ENCODE results near the gene KCNJ18. TPM values are rescaled to one million over a fixed set of nuclear protein-coding genes. Genes with fewer than 3 reads are reported as not detected.
"Not testable (repeated sequence)": the region's sequence is repeated elsewhere in the genome, so short reads cannot be mapped to it uniquely, and the experiment has no call there.

Gene KCNJ18
- polyA plus RNA-seq, 3 donors = not detected

DNA sequence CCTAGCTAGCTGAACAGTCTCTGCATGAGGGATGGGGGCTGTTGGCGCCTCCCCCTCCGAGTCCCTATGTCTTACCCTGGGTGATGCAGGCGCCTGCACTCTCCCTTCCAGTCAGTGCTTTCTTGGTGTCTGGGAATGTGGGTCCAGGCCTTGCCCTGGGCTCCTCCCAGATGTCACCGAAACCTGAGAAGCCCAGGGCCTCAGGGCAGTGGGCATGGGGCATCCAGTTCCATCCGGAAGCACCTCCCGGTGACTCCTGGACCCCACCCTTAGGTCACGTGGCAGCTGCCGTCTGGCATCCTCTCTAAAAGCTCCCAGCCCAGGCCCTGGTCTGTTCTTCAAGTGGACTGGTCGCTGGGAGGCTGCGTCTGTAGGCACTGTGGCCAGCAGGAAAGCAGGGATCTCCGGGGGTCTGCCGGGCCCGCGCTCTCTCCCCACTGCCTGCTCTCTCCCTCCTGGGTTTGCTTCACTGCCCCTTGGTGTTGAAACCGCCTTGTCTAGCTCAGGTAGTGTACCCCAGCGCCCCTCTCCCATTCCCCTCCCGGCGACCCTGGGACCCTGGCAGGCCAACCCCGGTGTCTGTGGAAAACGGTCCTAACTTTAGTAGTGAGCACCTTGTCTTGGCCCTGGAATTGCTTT, 6.2 kb downstream of the KCNJ18 start:
- not testable (repeated sequence) for H3K27ac ChIP-seq (ENCODE audit: low read depth, low read length)
- 84 to 90% (median 87%) methylated on average over 14 to 20 of the region's 20 CpGs for WGBS, 3 donors

DNA sequence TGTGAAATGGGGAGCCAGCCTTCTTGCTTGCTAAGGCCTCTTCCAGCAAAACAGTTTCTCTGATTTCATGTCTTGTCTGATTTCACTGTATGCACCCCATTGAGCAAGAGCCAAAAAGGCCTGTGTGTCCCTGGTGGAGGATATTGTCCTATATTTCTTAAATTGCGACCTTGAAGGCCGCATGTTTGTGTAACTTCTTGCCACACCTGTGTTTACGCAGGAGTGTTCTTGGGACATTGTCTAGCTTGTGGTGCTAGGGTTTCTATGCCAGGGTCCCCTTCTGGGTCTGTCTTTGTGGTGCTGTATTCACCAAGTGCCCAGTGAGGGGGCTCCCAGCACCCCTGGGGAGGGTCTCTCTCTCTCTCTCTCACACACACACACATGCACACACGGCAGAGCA, 6.8 kb downstream of the KCNJ18 start:
- H3K27ac ChIP-seq (ENCODE audit: low read depth, low read length) = not testable (repeated sequence)
- WGBS, 3 donors = 57 to 75% (median 68%) methylated on average over 4 of the region's 4 CpGs

GRCh38 chr17:21699573-21700236, 7.4 kb downstream of the KCNJ18 start:
- WGBS, 3 donors = 71 to 77% (median 72%) methylated on average over 14 to 16 of the region's 16 CpGs
- not testable (repeated sequence) for H3K27ac ChIP-seq (ENCODE audit: low read depth, low read length)

DNA sequence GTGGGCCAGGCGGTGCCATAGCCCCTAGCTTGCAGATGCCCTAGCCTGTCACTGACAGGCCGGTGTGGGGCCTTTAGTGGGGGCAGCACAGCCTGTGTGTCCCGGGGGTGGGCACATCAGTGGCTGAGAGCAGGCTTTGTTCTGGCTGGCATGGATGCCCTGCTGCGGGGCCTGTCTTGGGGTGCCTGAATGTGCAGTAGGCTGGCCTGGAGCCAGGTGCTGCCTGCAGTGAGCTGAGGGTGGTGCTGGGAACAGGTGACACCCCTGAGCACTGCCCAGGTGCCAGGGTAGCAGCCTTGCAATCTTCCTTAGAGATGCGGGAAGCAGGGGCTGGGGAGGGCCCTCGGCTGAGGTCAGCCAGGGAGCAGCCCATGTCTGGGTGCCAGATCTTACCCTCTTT, 8.8 kb downstream of the KCNJ18 start:
- 67 to 94% (median 90%) methylated on average over 4 to 5 of the region's 6 CpGs for WGBS, 3 donors
- H3K27ac ChIP-seq (ENCODE audit: low read depth, low read length) = not testable (repeated sequence)

DNA sequence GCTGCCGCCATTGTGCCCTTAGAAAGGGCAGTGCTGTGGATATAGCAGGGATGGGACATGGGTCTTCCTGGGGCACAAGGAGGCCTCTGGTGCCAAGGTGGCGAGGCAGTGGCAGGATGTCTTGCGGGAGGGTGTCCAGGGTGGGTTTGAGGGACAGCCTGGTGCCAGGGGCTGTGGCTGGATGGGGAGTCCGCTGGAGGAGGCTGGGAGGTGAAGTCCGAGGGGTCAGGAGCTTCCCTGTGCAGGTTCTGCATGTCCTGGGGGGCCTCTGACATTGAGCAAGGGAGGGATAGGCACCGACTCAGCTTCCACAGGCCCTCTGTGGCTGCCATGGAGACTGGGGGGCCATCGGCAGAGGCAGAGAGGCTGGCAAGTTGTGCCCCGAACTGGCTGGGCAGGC, 9.7 kb downstream of the KCNJ18 start:
- WGBS, 3 donors = 66 to 77% (median 77%) methylated on average over 8 of the region's 8 CpGs

DNA sequence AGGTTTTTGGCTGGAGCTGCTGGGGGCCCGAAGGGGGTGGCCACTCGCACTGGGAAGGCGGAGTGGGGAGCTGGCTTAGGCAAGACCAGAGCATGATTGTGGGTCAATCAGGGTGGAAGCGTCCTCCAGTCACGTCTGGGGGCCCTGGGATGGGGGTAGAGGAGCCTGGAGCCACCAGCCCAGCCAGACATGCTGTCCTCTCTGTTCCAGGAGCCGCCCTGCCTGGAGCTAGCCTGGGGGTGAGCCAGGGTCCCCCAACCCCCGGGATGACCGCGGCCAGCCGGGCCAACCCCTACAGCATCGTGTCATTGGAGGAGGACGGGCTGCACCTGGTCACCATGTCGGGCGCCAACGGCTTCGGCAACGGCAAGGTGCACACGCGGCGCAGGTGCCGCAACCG, 10.2 kb downstream of the KCNJ18 start:
- not testable (repeated sequence) for H3K27ac ChIP-seq (ENCODE audit: low read depth, low read length)
- WGBS, 3 donors = 86 to 89% (median 88%) methylated on average over 13 to 22 of the region's 22 CpGs

More for the DNA sequence above, 9.7 kb downstream of the KCNJ18 start:
- H3K27ac ChIP-seq (ENCODE audit: low read depth, low read length) = not testable (repeated sequence)

GRCh38 chr17:21702940-21703640, 10.8 kb downstream of the KCNJ18 start:
- not testable (repeated sequence) for H3K27ac ChIP-seq (ENCODE audit: low read depth, low read length)
- WGBS, 3 donors = 86 to 90% (median 89%) methylated on average over 34 to 50 of the region's 51 CpGs

DNA sequence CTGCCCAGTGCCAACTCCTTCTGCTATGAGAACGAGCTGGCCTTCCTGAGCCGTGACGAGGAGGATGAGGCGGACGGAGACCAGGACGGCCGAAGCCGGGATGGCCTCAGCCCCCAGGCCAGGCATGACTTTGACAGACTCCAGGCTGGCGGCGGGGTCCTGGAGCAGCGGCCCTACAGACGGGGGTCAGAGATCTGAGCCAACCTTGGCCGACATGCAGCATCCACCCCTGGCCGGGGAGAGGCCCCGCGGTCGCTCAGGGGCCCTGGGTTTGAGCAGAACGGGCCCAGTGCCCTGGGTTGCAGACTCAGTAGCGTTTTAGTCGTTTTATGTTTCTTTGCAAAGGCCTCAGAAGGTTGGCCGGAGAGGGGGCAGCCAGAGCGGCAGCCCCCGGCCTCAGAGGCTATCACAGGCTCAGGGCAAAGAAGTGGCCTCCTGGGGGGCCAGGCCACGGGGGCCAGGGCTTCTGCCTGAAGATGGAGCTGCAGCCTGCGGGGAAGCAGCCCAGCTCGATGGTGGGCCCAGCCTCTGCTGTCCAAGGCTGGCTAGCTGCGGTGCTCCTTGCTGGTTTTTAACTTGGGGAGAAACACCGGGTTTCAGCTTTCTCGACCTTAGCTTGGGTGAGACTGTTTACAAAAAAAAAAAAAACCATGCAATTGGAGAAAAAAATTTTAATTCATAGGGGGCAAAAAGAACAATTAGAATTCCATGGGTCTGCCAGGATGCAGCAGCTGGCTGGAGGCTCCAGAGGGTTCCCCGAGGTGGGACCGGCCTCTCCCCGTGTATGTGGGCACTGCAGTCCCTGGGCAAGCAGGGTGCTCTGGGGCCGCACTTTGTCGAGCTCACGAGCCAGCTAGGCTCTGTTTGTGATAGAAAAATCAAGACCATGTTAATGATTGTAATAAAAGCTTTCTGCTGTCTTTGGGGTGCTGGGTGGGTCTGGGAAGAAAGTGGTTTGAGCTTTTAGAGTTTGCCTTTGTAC, 11.9 kb downstream of the KCNJ18 start:
- not testable (repeated sequence) for H3K27ac ChIP-seq (ENCODE audit: low read depth, low read length)
- 77 to 86% (median 84%) methylated on average over 30 to 35 of the region's 35 CpGs for WGBS, 3 donors

GRCh38 chr17:21705021-21705601, 12.8 kb downstream of the KCNJ18 start:
- 69 to 76% (median 72%) methylated on average over 13 of the region's 13 CpGs for WGBS, 3 donors
- no peak overlapping the region for H3K27ac ChIP-seq (ENCODE audit: low read depth, low read length)

GRCh38 chr17:21705746-21706145, 13.4 kb downstream of the KCNJ18 start:
- WGBS, 3 donors = 58 to 79% (median 73%) methylated on average over 6 of the region's 6 CpGs
- H3K27ac ChIP-seq (ENCODE audit: low read depth, low read length) = not testable (repeated sequence)

- 74 to 89% (median 82%) methylated on average over 7 of the region's 7 CpGs for WGBS, 3 donors
- H3K27ac ChIP-seq (ENCODE audit: low read depth, low read length) = not testable (repeated sequence)
These were observed 14.2 kb downstream of the KCNJ18 start for GRCh38 chr17:21706546-21706945.

DNA sequence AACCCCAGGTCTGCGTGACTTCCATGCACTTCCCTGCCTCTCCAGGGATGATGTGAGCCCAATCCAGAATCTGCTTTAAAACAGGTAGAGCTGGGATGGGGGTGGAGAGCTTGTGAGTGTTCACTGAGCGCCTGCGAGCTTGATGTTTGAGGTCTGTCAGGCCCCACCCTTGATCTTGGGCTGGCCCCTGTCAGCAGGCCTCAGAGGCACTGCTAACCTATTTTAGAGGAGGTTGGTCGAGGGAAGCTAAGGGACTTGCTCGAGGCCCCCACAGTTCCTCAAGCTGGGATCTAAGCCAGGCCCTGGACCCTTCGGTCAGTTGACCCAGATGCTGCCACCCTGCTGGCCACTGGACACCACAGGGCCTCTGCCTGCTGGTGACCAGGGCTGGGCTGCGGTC, 14.8 kb downstream of the KCNJ18 start:
- WGBS, 3 donors = 73 to 82% (median 74%) methylated on average over 6 of the region's 7 CpGs
- H3K27ac ChIP-seq (ENCODE audit: low read depth, low read length) = not testable (repeated sequence)

DNA sequence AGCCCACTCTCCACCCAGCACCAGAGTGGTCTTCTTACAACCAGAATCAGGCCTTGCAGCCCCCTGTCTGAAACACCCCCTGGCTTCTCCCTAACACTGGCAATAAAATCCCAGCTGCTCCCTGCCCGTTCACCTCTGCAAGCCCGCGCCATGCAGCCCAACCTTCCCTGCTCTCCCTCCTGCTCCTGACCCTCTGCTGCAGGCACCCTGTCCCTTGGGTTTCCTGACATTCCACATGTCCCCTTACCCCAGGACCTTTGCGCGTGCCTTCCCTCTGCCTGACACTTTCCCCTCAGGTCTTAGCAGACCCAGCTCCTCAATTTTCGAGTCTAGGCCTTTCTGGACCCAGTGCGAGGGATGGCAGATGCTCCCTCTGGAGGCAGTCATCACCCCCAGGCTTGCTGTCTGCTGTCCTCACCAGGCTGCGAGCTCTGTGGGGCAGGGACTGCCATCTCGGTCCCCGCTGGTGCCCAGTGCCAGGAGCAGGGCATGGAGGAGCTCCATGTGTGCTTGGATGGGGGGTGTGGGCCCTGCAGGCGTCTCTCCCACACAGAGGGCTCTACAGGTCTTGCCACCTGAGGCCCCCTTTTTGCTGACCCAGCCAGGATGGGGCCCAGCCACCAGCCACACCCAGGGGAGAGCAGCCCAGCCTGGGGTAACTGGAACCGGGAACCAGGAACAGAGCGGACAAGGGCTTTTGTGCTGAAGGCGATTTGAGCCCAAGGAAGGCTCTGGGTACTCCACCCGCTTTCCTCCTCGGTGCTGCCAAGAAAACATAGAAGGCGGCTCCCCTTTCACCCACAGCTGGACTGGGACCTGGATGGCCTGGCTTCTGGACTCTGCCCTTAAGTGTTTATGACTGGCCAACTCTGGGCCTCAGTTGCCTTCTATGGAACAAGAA, 15.6 kb downstream of the KCNJ18 start:
- 74 to 85% (median 83%) methylated on average over 14 of the region's 17 CpGs for WGBS, 3 donors
- not testable (repeated sequence) for H3K27ac ChIP-seq (ENCODE audit: low read depth, low read length)

GRCh38 chr17:21708612-21709535, 16.6 kb downstream of the KCNJ18 start:
- WGBS, 3 donors = 75 to 81% (median 76%) methylated on average over 13 to 15 of the region's 15 CpGs

DNA sequence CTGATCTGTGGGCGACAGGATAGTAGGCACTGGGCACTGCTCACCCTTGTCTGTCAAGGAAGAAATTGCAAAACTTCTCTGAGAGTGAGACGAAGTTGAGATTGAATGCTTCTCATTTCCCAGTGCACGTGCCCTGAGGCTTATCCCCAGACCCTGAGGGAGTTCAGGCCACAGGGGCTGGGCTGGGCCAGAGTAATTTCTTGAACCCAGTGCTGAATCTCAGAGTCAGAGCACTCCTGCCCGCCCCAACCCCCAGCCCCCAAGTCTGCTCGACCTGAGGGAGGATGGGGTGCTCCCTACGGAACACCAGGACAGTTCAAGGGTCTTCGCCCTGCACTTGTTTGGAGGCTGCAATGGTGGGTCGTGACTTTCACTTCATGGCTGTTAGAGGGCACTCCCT, 17.7 kb downstream of the KCNJ18 start:
- 40 to 70% (median 67%) methylated on average over 6 to 8 of the region's 8 CpGs for WGBS, 3 donors

More at GRCh38 chr17:21708612-21709535, 16.6 kb downstream of the KCNJ18 start:
- H3K27ac ChIP-seq (ENCODE audit: low read depth, low read length) = not testable (repeated sequence)

DNA sequence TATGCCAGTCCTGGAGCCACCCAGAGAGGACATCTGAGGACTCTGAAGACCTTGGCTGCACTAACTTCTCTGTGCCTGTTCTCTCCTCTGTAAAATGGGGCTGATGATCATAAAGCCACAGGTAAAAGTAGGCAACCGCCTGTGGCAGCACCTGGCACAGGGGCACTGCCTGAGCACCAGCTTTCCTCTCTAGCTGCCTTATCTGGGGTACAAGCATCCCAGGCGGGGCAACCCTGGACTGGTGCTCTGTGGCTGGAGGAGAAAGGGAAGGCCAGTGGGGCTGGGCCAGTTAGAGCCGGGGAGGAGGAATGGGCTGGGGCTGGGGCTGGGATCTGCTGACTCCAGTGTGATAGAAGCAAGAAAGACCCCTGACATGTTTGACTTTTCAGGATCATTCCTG, 18.2 kb downstream of the KCNJ18 start:
- H3K27ac ChIP-seq (ENCODE audit: low read depth, low read length) = not testable (repeated sequence)

More for the DNA sequence above, 17.7 kb downstream of the KCNJ18 start:
- not testable (repeated sequence) for H3K27ac ChIP-seq (ENCODE audit: low read depth, low read length)

More for the DNA sequence above, 18.2 kb downstream of the KCNJ18 start:
- WGBS, 3 donors = 78 to 95% (median 88%) methylated on average over 3 of the region's 3 CpGs
